WTC11 (cell line): ENCODE results near the gene NHSL1. TPM values are rescaled to one million over a fixed set of nuclear protein-coding genes. Genes with fewer than 3 reads are reported as not detected.

Experiments
- ATAC-seq: fragments of 200-7000 bp; cut with Tn5 transposase; 2 replicates; pipeline ENCODE4 v1.10.0; 2021; ENCODE audit warnings: mild to moderate bottlenecking, moderate library complexity
- CTCF ChIA-PET: fragments of 300-600 bp; sonication (Branson Sonifier 250); formaldehyde crosslinking; loops from one replicate; lab custom pipeline; 2021; ENCODE audit warnings: antibody characterized with exemption; lab: Charles Lee
- POLR2A ChIA-PET: fragments of 350-600 bp; sonication (Branson Sonifier 250); formaldehyde crosslinking; loops from one replicate; lab custom pipeline; 2021; ENCODE audit warnings: antibody characterized with exemption; lab: Charles Lee
- DNase-seq: peaks from one replicate; pipeline ENCODE4 v3.0.0; 2021; ENCODE audit warnings: low spot score
- H3K27ac Mint-ChIP-seq: 2 replicates; pipeline ENCODE4 v1.8.0; 2021; ENCODE audit warnings: mixed read lengths
- H3K27me3 Mint-ChIP-seq: 2 replicates; pipeline ENCODE4 v1.8.0; 2021; ENCODE audit warnings: low read depth, mild to moderate bottlenecking, moderate library complexity, mixed read lengths
- H3K36me3 Mint-ChIP-seq: 2 replicates; pipeline ENCODE4 v1.8.0; 2021; ENCODE audit warnings: mixed read lengths
- H3K4me1 Mint-ChIP-seq: 2 replicates; pipeline ENCODE4 v1.8.0; 2022; ENCODE audit warnings: mixed read lengths
- H3K4me3 Mint-ChIP-seq: 2 replicates; pipeline ENCODE4 v1.8.0; 2021; ENCODE audit warnings: mild to moderate bottlenecking, moderate library complexity, mixed read lengths
- H3K9me3 Mint-ChIP-seq: 2 replicates; pipeline ENCODE4 v1.8.0; 2021; ENCODE audit warnings: mixed read lengths
- ATF1 ChIP-seq: sonication (generic); formaldehyde crosslinking; IDR thresholded peaks from 2 replicates; pipeline ENCODE4 v1.8.1; 2023; ENCODE audit warnings: mild to moderate bottlenecking, moderate library complexity, missing genetic modification reagents
- FOXJ3 ChIP-seq: sonication (generic); formaldehyde crosslinking; IDR thresholded peaks from 2 replicates; pipeline ENCODE4 v1.9.0; 2021; ENCODE audit warnings: missing genetic modification reagents, mild to moderate bottlenecking, borderline replicate concordance
- FOXK1 ChIP-seq: sonication (generic); formaldehyde crosslinking; IDR thresholded peaks from 2 replicates; pipeline ENCODE4 v1.8.0; 2022; ENCODE audit warnings: mild to moderate bottlenecking, moderate library complexity, missing genetic modification reagents
- FOXP1 ChIP-seq: sonication (generic); formaldehyde crosslinking; IDR thresholded peaks from 2 replicates; pipeline ENCODE4 v1.8.0; 2022; ENCODE audit warnings: missing genetic modification reagents, mild to moderate bottlenecking, moderate library complexity, borderline replicate concordance
- HMGA2 ChIP-seq: fragments of 250-450 bp; sonication (Bioruptor Pico); IDR thresholded peaks from 2 replicates; pipeline ENCODE4 v1.4.0; 2021; ENCODE audit warnings: mild to moderate bottlenecking, moderate library complexity
- IRF2 ChIP-seq: sonication (generic); formaldehyde crosslinking; IDR thresholded peaks from 2 replicates; pipeline ENCODE4 v1.8.0; 2022; ENCODE audit warnings: low read depth, missing genetic modification reagents, borderline replicate concordance
- JUN ChIP-seq: sonication (generic); formaldehyde crosslinking; IDR thresholded peaks from 2 replicates; pipeline ENCODE4 v1.8.0; 2023; ENCODE audit warnings: mild to moderate bottlenecking, missing genetic modification reagents
- KAT7 ChIP-seq: sonication (generic); formaldehyde crosslinking; IDR thresholded peaks from 2 replicates; pipeline ENCODE4 v1.8.1; 2023; ENCODE audit warnings: missing genetic modification reagents, mild to moderate bottlenecking, borderline replicate concordance
- NR2C2 ChIP-seq: sonication (generic); formaldehyde crosslinking; IDR thresholded peaks from 2 replicates; pipeline ENCODE4 v1.8.0; 2022; ENCODE audit warnings: mild to moderate bottlenecking, missing genetic modification reagents
- NR3C1 ChIP-seq: sonication (generic); formaldehyde crosslinking; conservative IDR thresholded peaks from 2 replicates; pipeline ENCODE4 v1.8.1; 2023; ENCODE audit warnings: low read depth, mild to moderate bottlenecking, missing genetic modification reagents
- PRRX2 ChIP-seq: fragments of 250-450 bp; sonication (Bioruptor Pico); IDR thresholded peaks from 2 replicates; pipeline ENCODE4 v1.8.0; 2021; ENCODE audit warnings: mild to moderate bottlenecking
- SP1 ChIP-seq: sonication (generic); formaldehyde crosslinking; conservative IDR thresholded peaks from 2 replicates; pipeline ENCODE4 v1.8.1; 2022; ENCODE audit warnings: missing genetic modification reagents
- ZNF121 ChIP-seq: sonication (generic); formaldehyde crosslinking; IDR thresholded peaks from 2 replicates; pipeline ENCODE4 v1.8.0; 2023; ENCODE audit warnings: missing genetic modification reagents
- ZNF263 ChIP-seq: sonication (generic); formaldehyde crosslinking; IDR thresholded peaks from 2 replicates; pipeline ENCODE4 v1.8.1; 2022; ENCODE audit warnings: low read depth, mild to moderate bottlenecking, moderate library complexity, missing genetic modification reagents
- ZNF423 ChIP-seq: fragments of 250-450 bp; sonication (Bioruptor Pico); IDR thresholded peaks from 2 replicates; pipeline ENCODE4 v2.1.2; 2022; ENCODE audit warnings: mild to moderate bottlenecking, moderate library complexity
- total RNA-seq: library from RNA; stranded (reverse); gene quantifications from 3 replicates; pipeline ENCODE4 v1.2.3, GENCODE V29; 2021
- TF ChIP-seq, protein P1 (sequence below): sonication (generic); formaldehyde crosslinking; IDR thresholded peaks from 2 replicates; pipeline ENCODE4 v1.8.1; 2022; ENCODE audit warnings: mild to moderate bottlenecking, moderate library complexity, missing genetic modification reagents
- TF ChIP-seq, protein P2 (sequence below): sonication (generic); formaldehyde crosslinking; IDR thresholded peaks from 2 replicates; pipeline ENCODE4 v1.8.1; 2022; ENCODE audit warnings: low read depth, mild to moderate bottlenecking, moderate library complexity, missing genetic modification reagents, borderline replicate concordance
- TF ChIP-seq, protein P3 (sequence below): fragments of 250-450 bp; sonication (Bioruptor Pico); IDR thresholded peaks from 2 replicates; pipeline ENCODE4 v1.9.0; 2021; ENCODE audit warnings: moderate library complexity, mild to moderate bottlenecking, inconsistent platforms, borderline replicate concordance
- TF ChIP-seq, protein P4 (sequence below): sonication (generic); formaldehyde crosslinking; IDR thresholded peaks from 2 replicates; pipeline ENCODE4 v1.8.1; 2023; ENCODE audit warnings: mild to moderate bottlenecking, moderate library complexity, missing genetic modification reagents
- TF ChIP-seq, protein P5 (sequence below): sonication (generic); formaldehyde crosslinking; conservative IDR thresholded peaks from 2 replicates; pipeline ENCODE4 v1.8.1; 2023; ENCODE audit warnings: mild to moderate bottlenecking, low read depth, missing genetic modification reagents, moderate library complexity
- TF ChIP-seq, protein P6 (sequence below): sonication (generic); formaldehyde crosslinking; IDR thresholded peaks from 2 replicates; pipeline ENCODE4 v1.8.1; 2023; ENCODE audit warnings: mild to moderate bottlenecking, missing genetic modification reagents

NHSL1 gene
- total RNA-seq, 1 experiment from 2014 or later: 31.1 TPM

DNA sequence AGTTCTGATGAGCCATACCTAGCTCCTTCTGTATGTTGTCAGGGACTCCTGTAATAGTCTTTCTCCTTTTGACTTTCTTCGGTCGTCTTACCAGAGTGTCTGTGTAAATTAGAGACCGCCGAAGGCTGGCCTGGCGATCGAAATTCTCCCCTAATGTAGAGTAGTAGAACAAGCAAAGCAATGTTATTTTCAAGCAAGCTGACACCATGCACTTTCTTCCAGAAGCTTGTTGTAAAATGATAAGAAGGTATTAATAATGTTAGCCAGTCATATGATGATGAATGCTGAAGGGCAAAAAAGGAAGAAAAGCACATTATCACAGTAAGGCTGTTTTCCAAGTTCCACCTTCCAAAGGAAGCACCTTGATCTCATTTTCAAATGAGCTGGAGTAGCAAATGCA is 57.3 kb downstream of the NHSL1 start:
- Mint-ChIP-seq H3K27ac (no peak overlapping the region), H3K27me3 (no peaks in the 10 kb centered on the region), H3K4me3 (no peak overlapping the region), H3K9me3 (no peaks in the 10 kb centered on the region), H3K4me1 (no peaks in the 10 kb centered on the region), H3K36me3 (peaks cover 10% of the 10 kb centered on the region)
- DNase-seq: no peak
- TF ChIP-seq, protein P1, sequence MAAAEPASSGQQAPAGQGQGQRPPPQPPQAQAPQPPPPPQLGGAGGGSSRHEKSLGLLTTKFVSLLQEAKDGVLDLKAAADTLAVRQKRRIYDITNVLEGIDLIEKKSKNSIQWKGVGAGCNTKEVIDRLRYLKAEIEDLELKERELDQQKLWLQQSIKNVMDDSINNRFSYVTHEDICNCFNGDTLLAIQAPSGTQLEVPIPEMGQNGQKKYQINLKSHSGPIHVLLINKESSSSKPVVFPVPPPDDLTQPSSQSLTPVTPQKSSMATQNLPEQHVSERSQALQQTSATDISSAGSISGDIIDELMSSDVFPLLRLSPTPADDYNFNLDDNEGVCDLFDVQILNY: no peak
- TF ChIP-seq, protein P2, sequence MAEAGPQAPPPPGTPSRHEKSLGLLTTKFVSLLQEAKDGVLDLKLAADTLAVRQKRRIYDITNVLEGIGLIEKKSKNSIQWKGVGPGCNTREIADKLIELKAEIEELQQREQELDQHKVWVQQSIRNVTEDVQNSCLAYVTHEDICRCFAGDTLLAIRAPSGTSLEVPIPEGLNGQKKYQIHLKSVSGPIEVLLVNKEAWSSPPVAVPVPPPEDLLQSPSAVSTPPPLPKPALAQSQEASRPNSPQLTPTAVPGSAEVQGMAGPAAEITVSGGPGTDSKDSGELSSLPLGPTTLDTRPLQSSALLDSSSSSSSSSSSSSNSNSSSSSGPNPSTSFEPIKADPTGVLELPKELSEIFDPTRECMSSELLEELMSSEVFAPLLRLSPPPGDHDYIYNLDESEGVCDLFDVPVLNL (CRISPR knock-in tag): no peak
- TF ChIP-seq ZNF121 (CRISPR knock-in tag) (no peak), PRRX2 (no peak)
- ChIA-PET CTCF (interaction anchor here (1.0 kb wide), 1 partner anchor 11 kb away, joined by 3 read pairs; no protein-coding TSS in a partner anchor), POLR2A (no interaction called here)
- no peak for ATAC-seq

DNA sequence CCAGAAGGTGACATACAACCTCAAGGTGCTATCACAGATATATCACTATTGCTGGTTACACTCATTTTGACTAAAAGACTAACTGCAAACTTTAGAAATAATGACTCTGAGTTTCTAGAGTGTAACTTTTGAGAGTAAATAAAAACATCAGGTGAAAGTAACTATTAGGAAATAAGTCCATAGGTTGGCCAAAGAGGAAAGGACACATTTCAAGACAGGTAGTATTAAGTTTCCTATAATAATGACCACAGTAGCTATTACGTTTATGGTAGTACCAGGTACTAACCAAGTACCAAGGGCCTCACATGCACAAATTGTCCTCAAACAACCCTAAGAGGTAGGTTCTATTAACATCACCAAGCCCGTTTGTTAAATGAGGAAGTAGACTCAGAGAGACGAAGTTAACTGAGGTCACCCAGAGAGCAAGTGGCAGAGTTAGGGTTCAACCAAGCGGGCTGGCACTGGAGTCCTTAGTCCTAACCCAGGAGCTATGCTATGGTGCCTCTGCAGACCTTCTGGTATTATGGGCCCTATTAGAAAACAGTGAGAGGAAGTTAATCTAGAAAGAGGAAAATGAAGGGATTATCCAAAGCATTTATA is 58.4 kb downstream of the NHSL1 start:
- no peak for ATAC-seq
- Mint-ChIP-seq H3K27ac (no peak overlapping the region), H3K4me3 (no peak overlapping the region), H3K9me3 (no peaks in the 10 kb centered on the region), H3K36me3 (peaks cover 6% of the 10 kb centered on the region; the same call in 1 of the 2 replicates), H3K27me3 (no peaks in the 10 kb centered on the region), H3K4me1 (no peaks in the 10 kb centered on the region)
- ChIA-PET CTCF (no interaction called here), POLR2A (interaction anchor here (0.6 kb wide), 1 partner anchor 223 kb away, joined by 6 read pairs; no protein-coding TSS in a partner anchor)
- TF ChIP-seq FOXP1 (CRISPR knock-in tag): no peak
- TF ChIP-seq HMGA2 (CRISPR knock-in tag): no peak
- TF ChIP-seq SP1 (CRISPR knock-in tag): no peak
- TF ChIP-seq ATF1: no peak
- TF ChIP-seq ZNF423: no peak
- TF ChIP-seq, protein P3, sequence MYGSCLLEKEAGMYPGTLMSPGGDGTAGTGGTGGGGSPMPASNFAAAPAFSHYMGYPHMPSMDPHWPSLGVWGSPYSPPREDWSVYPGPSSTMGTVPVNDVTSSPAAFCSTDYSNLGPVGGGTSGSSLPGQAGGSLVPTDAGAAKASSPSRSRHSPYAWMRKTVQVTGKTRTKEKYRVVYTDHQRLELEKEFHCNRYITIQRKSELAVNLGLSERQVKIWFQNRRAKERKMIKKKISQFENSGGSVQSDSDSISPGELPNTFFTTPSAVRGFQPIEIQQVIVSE (CRISPR knock-in tag): no peak
- TF ChIP-seq NR2C2: no peak
- TF ChIP-seq, protein P2 (CRISPR knock-in tag): no peak
- TF ChIP-seq, protein P4, sequence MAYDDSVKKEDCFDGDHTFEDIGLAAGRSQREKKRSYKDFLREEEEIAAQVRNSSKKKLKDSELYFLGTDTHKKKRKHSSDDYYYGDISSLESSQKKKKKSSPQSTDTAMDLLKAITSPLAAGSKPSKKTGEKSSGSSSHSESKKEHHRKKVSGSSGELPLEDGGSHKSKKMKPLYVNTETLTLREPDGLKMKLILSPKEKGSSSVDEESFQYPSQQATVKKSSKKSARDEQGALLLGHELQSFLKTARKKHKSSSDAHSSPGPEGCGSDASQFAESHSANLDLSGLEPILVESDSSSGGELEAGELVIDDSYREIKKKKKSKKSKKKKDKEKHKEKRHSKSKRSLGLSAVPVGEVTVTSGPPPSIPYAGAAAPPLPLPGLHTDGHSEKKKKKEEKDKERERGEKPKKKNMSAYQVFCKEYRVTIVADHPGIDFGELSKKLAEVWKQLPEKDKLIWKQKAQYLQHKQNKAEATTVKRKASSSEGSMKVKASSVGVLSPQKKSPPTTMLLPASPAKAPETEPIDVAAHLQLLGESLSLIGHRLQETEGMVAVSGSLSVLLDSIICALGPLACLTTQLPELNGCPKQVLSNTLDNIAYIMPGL: no peak
- TF ChIP-seq, protein P5, sequence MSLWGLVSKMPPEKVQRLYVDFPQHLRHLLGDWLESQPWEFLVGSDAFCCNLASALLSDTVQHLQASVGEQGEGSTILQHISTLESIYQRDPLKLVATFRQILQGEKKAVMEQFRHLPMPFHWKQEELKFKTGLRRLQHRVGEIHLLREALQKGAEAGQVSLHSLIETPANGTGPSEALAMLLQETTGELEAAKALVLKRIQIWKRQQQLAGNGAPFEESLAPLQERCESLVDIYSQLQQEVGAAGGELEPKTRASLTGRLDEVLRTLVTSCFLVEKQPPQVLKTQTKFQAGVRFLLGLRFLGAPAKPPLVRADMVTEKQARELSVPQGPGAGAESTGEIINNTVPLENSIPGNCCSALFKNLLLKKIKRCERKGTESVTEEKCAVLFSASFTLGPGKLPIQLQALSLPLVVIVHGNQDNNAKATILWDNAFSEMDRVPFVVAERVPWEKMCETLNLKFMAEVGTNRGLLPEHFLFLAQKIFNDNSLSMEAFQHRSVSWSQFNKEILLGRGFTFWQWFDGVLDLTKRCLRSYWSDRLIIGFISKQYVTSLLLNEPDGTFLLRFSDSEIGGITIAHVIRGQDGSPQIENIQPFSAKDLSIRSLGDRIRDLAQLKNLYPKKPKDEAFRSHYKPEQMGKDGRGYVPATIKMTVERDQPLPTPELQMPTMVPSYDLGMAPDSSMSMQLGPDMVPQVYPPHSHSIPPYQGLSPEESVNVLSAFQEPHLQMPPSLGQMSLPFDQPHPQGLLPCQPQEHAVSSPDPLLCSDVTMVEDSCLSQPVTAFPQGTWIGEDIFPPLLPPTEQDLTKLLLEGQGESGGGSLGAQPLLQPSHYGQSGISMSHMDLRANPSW: no peak
- TF ChIP-seq NR3C1: no peak
- no peak for TF ChIP-seq FOXK1
- TF ChIP-seq, protein P6, sequence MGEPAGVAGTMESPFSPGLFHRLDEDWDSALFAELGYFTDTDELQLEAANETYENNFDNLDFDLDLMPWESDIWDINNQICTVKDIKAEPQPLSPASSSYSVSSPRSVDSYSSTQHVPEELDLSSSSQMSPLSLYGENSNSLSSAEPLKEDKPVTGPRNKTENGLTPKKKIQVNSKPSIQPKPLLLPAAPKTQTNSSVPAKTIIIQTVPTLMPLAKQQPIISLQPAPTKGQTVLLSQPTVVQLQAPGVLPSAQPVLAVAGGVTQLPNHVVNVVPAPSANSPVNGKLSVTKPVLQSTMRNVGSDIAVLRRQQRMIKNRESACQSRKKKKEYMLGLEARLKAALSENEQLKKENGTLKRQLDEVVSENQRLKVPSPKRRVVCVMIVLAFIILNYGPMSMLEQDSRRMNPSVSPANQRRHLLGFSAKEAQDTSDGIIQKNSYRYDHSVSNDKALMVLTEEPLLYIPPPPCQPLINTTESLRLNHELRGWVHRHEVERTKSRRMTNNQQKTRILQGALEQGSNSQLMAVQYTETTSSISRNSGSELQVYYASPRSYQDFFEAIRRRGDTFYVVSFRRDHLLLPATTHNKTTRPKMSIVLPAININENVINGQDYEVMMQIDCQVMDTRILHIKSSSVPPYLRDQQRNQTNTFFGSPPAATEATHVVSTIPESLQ: no peak
- no peak for TF ChIP-seq ZNF263 (CRISPR knock-in tag)
- no peak for TF ChIP-seq IRF2 (CRISPR knock-in tag)
- TF ChIP-seq, protein P1: no peak
- TF ChIP-seq KAT7 (CRISPR knock-in tag): no peak
- TF ChIP-seq JUN: no peak
- no peak for TF ChIP-seq FOXJ3 (CRISPR knock-in tag)
- no peak for DNase-seq
